ENCODE results near the gene PSAPL1.

- no peak for TF ChIP-seq CTCF (IDR thresholded peaks at IDR 0.05; ENCODE audit: insufficient read depth, low read length)
- TF ChIP-seq POLR2AphosphoS5 (IDR thresholded peaks at IDR 0.05; ENCODE audit: low read depth) = no peak
- no peak for TF ChIP-seq GABPA (IDR thresholded peaks at IDR 0.05; ENCODE audit: low read depth)
- no peak for TF ChIP-seq SPI1 (IDR thresholded peaks at IDR 0.05; ENCODE audit: borderline replicate concordance, low read depth)
- TF ChIP-seq REST (IDR thresholded peaks at IDR 0.05; ENCODE audit: insufficient replicate concordance, low read depth) = no peak
These were observed 836 bp upstream of the PSAPL1 start for GRCh38 chr4:7435471-7436061.
